Activated CD4-positive, alpha-beta T cell treated with anti-CD3 and anti-CD28 coated beads, Interleukin-2, Interleukin-4, amounts not matched to agents 100 ng/mL and 50 ng/mL, durations not matched to agents 16 hours and 8 hours (primary cell): ENCODE results near the gene STK24.

ENCODE experiments used
- DNase-seq: peaks from one replicate; pipeline ENCODE4 v3.0.0-alpha.2; 2020; ENCODE audit warnings: low spot score

STK24 gene

GRCh38 chr13:98556142-98556816, 20.6 kb downstream of the STK24 start:
- DNase-seq = no peak

GRCh38 chr13:98549728-98550317, 27.1 kb downstream of the STK24 start:
- peak; percentile 63 for DNase-seq

- DNase-seq = no peak
Measured at GRCh38 chr13:98549006-98549727, 27.7 kb downstream of the STK24 start.

GRCh38 chr13:98548230-98548629, 28.7 kb downstream of the STK24 start:
- no peak for DNase-seq

GRCh38 chr13:98547455-98547854, 29.5 kb downstream of the STK24 start:
- no peak for DNase-seq

GRCh38 chr13:98546402-98546801, 30.5 kb downstream of the STK24 start:
- DNase-seq = no peak

GRCh38 chr13:98544104-98544710, 32.7 kb downstream of the STK24 start:
- no peak for DNase-seq

GRCh38 chr13:98543378-98544103, 33.4 kb downstream of the STK24 start:
- DNase-seq = no peak

- peak; percentile 41 for DNase-seq
Measured at GRCh38 chr13:98542568-98543377, 34.1 kb downstream of the STK24 start.

GRCh38 chr13:98541701-98542203, 35.2 kb downstream of the STK24 start:
- DNase-seq = no peak

- no peak for DNase-seq
Measured at GRCh38 chr13:98541191-98541590, 35.7 kb downstream of the STK24 start.

GRCh38 chr13:98540476-98540875, 36.4 kb downstream of the STK24 start:
- DNase-seq = no peak

GRCh38 chr13:98539666-98540065, 37.2 kb downstream of the STK24 start:
- no peak for DNase-seq

- DNase-seq = no peak
Measured at GRCh38 chr13:98538876-98539275, 38.0 kb downstream of the STK24 start.

- DNase-seq = no peak
Measured at GRCh38 chr13:98537740-98538139, 39.2 kb downstream of the STK24 start.

- DNase-seq = no peak
Measured at GRCh38 chr13:98537306-98537705, 39.6 kb downstream of the STK24 start.

- no peak for DNase-seq
Measured at GRCh38 chr13:98536729-98537128, 40.2 kb downstream of the STK24 start.

GRCh38 chr13:98535501-98536354, 41.2 kb downstream of the STK24 start:
- no peak for DNase-seq

- no peak for DNase-seq
Measured at GRCh38 chr13:98534821-98535220, 42.1 kb downstream of the STK24 start.

- DNase-seq = no peak
Measured at GRCh38 chr13:98533912-98534311, 43.0 kb downstream of the STK24 start.
